Measurements from ENCODE around the gene DAD1. TPM values are rescaled to one million over a fixed set of nuclear protein-coding genes. Genes with fewer than 3 reads are reported as not detected.

DAD1 gene
- total RNA-seq, 4 donors from 2014 or later: 52.0 to 173 (median 123) TPM

- Histone ChIP-seq H3K4me1 (peaks cover 0 to 10% (median 0%) of the 10 kb centered on the region in 4 donors), H3K9me3 (no peaks in the 10 kb centered on the region), H3K27me3 (no peaks in the 10 kb centered on the region), H3K4me3 (no peak overlapping the region), H3K27ac (no peak overlapping the region), H3K36me3 (peaks cover 0 to 62% (median 0%) of the 10 kb centered on the region in 3 donors)
- no peak for DNase-seq
- TF ChIP-seq CTCF (IDR thresholded peaks at IDR 0.05) (no peak), POLR2A (IDR thresholded peaks at IDR 0.05) (no peak)
Measured at GRCh38 chr14:22602862-22603261, 13.8 kb upstream of the DAD1 start.

DNA sequence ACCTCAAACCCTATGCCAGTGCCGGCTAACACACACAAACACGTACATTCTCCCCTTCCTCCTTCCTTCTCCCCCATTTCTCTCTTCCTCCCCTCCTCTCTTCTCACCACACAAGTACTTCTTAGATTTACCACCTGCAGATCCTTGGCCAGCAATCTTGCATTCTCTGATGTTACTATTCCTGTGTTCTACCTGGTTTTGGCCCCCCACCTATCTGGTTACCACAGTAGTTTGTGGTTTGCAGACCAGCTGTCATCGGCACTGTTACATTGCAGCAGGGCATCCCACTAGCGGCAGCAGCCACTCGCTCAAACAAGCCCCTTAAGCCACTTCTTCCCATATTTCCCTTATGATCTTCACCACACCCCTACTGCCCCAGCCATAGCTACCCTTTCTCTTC lies 13.0 kb upstream of the DAD1 start:
- TF ChIP-seq CTCF (IDR thresholded peaks at IDR 0.05) (no peak), POLR2A (IDR thresholded peaks at IDR 0.05) (no peak)
- H3K27ac ChIP-seq: no peak overlapping the region
- peaks cover 0 to 53% (median 0%) of the 10 kb centered on the region in 3 donors for H3K36me3 ChIP-seq
- no peaks in the 10 kb centered on the region for H3K27me3 ChIP-seq
- H3K9me3 ChIP-seq: no peaks in the 10 kb centered on the region
- H3K4me3 ChIP-seq: no peak overlapping the region
- H3K4me1 ChIP-seq: peaks cover 0 to 10% (median 2%) of the 10 kb centered on the region in 4 donors
- no peak for DNase-seq

DNA sequence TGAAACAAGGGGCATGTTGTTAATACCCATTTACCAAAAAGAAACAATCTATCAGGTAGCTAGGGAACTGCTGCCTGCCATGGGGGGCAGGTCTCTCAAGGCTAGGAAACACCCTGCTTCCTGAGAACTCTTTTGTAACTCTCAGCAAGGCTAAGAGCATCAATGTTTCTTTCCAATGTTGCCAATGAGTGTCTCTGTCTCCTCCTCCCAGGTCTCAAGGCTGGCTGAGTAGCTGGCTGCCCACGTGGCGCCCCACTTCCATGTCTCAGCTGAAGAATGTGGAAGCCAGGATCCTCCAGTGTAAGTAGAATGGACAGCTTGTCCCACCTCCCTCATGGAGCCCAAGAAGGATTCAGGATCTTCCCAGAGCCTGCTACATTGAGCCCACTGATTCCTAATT lies 12.4 kb upstream of the DAD1 start:
- Histone ChIP-seq H3K27ac (no peak overlapping the region), H3K27me3 (no peaks in the 10 kb centered on the region), H3K36me3 (peaks cover 0 to 49% (median 0%) of the 10 kb centered on the region in 3 donors), H3K4me1 (peaks cover 0 to 10% (median 2%) of the 10 kb centered on the region in 4 donors), H3K4me3 (no peak overlapping the region), H3K9me3 (no peaks in the 10 kb centered on the region)
- no peak for DNase-seq
- TF ChIP-seq POLR2A (IDR thresholded peaks at IDR 0.05) (no peak), CTCF (IDR thresholded peaks at IDR 0.05) (no peak)

- no peak overlapping the region for H3K4me3 ChIP-seq
- H3K27ac ChIP-seq: no peak overlapping the region
- H3K9me3 ChIP-seq: no peaks in the 10 kb centered on the region
- H3K27me3 ChIP-seq: no peaks in the 10 kb centered on the region
- H3K36me3 ChIP-seq: peaks cover 0 to 35% (median 0%) of the 10 kb centered on the region in 3 donors
- DNase-seq: no peak
- H3K4me1 ChIP-seq: peaks cover 0 to 10% (median 2%) of the 10 kb centered on the region in 4 donors
- TF ChIP-seq CTCF (IDR thresholded peaks at IDR 0.05): no peak
Measured at GRCh38 chr14:22600027-22600426, 11.0 kb upstream of the DAD1 start.

DNA sequence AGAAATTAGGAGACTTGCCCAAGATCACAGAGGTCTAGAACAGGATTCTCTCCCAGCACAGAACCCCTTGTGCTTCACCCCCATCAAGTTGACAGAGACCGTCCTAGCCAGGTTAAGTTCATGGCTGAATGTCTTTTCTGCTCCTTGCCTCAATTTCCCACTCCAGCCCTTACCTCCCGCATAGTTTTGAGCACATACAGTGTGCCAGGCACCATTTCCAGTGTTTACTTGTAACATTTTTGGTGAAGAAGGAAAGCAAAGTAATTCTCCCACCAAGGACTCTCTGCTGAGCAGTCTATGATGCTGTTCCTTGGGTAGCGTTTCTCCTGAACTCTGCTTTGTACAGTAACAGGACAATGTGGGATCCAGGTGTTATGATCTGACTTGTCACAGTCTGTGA lies 10.3 kb upstream of the DAD1 start:
- peaks cover 0 to 10% (median 2%) of the 10 kb centered on the region in 4 donors for H3K4me1 ChIP-seq
- H3K4me3 ChIP-seq: peak overlapping the region in 2 of 4 donors; percentile 81 to 91
- DNase-seq: no peak
- H3K27ac ChIP-seq: peak overlapping the region in 1 of 4 donors; percentile 87
- no peaks in the 10 kb centered on the region for H3K9me3 ChIP-seq
- TF ChIP-seq POLR2A (IDR thresholded peaks at IDR 0.05) (no peak), CTCF (IDR thresholded peaks at IDR 0.05) (no peak)
- peaks cover 0 to 28% (median 0%) of the 10 kb centered on the region in 3 donors for H3K36me3 ChIP-seq
- no peaks in the 10 kb centered on the region for H3K27me3 ChIP-seq

GRCh38 chr14:22598896-22599244 lies 9.8 kb upstream of the DAD1 start:
- Histone ChIP-seq H3K9me3 (no peaks in the 10 kb centered on the region), H3K27ac (peak overlapping the region; percentile 76 to 90 (median 86)), H3K36me3 (peaks cover 0 to 23% (median 0%) of the 10 kb centered on the region in 3 donors), H3K4me1 (peaks cover 0 to 10% (median 2%) of the 10 kb centered on the region in 4 donors), H3K27me3 (no peaks in the 10 kb centered on the region), H3K4me3 (peak overlapping the region; percentile 59 to 91 (median 78))
- TF ChIP-seq POLR2A (IDR thresholded peaks at IDR 0.05) (no peak), CTCF (IDR thresholded peaks at IDR 0.05) (peak in 3 of 6 experiments; percentile 37 to 64 (median 44))
- peak in 1 of 3 donors; percentile 74 for DNase-seq
